HepG2 (cell line): ENCODE results near the gene KCNQ1OT1. TPM values are rescaled to one million over a fixed set of nuclear protein-coding genes. Genes with fewer than 3 reads are reported as not detected.
A peak's percentile ranks its signal among the peaks of the same experiment; 100 is the strongest.

ENCODE experiments used
- ATF1 ChIP-seq: IDR thresholded peaks from 2 replicates; pipeline ENCODE4 v1.6.1; 2016; ENCODE audit warnings: mild to moderate bottlenecking, control low read depth
- CHD4 ChIP-seq: fragments of 200-600 bp; sonication (generic); IDR thresholded peaks from 2 replicates; pipeline ENCODE4 v1.7.0; 2017; ENCODE audit warnings: mild to moderate bottlenecking, low read length, borderline replicate concordance
- HNF4G ChIP-seq, 2 experiments: sonication (generic) in 1 of 2; formaldehyde crosslinking in 1 of 2; IDR thresholded peaks; 2 replicates each; pipeline versions ENCODE4 v1.4.0 to v1.6.1; 2011 to 2020; ENCODE audit warnings: borderline replicate concordance in 2 of 2, low read depth in 2 of 2, mild to moderate bottlenecking in 2 of 2, low read length in 1 of 2, missing genetic modification reagents in 1 of 2, moderate library complexity in 1 of 2
- ISX ChIP-seq: sonication (generic); formaldehyde crosslinking; conservative IDR thresholded peaks from 2 replicates; pipeline ENCODE4 v1.5.0; 2020; ENCODE audit warnings: missing genetic modification reagents
- JUND ChIP-seq: sonication (generic); formaldehyde crosslinking; IDR thresholded peaks from 2 replicates; pipeline ENCODE4 v1.8.0; 2022; ENCODE audit warnings: mild to moderate bottlenecking, missing genetic modification reagents
- MED13 ChIP-seq: sonication (generic); formaldehyde crosslinking; IDR thresholded peaks from 2 replicates; pipeline ENCODE4 v1.5.0; 2020; ENCODE audit warnings: missing genetic modification reagents
- PHF20 ChIP-seq: sonication (generic); formaldehyde crosslinking; IDR thresholded peaks from 2 replicates; pipeline ENCODE4 v1.5.0; 2020; ENCODE audit warnings: mild to moderate bottlenecking, missing genetic modification reagents
- POLR2AphosphoS2 ChIP-seq: IDR thresholded peaks from 2 replicates; pipeline ENCODE4 v1.6.1; 2011; ENCODE audit warnings: low read depth, low read length, improper control_type of control experiment
- RXRB ChIP-seq: IDR thresholded peaks from 2 replicates; pipeline ENCODE4 v1.6.1; 2016; ENCODE audit warnings: borderline replicate concordance, missing genetic modification reagents, missing compliant biosample characterization
- SOX6 ChIP-seq, 2 experiments: fragments of 450-650 bp in 1 of 2; sonication (generic) in 1 of 2; formaldehyde crosslinking in 1 of 2; IDR thresholded peaks; 2 replicates each; pipeline versions ENCODE4 v1.4.0 to v1.6.1; 2017 to 2020; ENCODE audit warnings: antibody characterized with exemption in 1 of 2, mild to moderate bottlenecking in 1 of 2, missing genetic modification reagents in 1 of 2
- SRY ChIP-seq: sonication (generic); formaldehyde crosslinking; IDR thresholded peaks from 2 replicates; pipeline ENCODE4 v1.8.0; 2022; ENCODE audit warnings: mild to moderate bottlenecking, missing genetic modification reagents
- ZFAT ChIP-seq: sonication (generic); formaldehyde crosslinking; conservative IDR thresholded peaks from 2 replicates; pipeline ENCODE4 v1.8.1; 2023; ENCODE audit warnings: missing genetic modification reagents, inconsistent platforms
- ZNF253 ChIP-seq: sonication (generic); formaldehyde crosslinking; IDR thresholded peaks from 2 replicates; pipeline ENCODE4 v1.8.0; 2022; ENCODE audit warnings: mild to moderate bottlenecking, missing genetic modification reagents, borderline replicate concordance
- ZNF367 ChIP-seq: sonication (generic); formaldehyde crosslinking; IDR thresholded peaks from 2 replicates; pipeline ENCODE4 v1.4.0; 2020; ENCODE audit warnings: missing genetic modification reagents, borderline replicate concordance
- ZNF484 ChIP-seq: sonication (generic); formaldehyde crosslinking; IDR thresholded peaks from 2 replicates; pipeline ENCODE4 v1.5.1; 2020; ENCODE audit warnings: mild to moderate bottlenecking, low read depth, missing genetic modification reagents, borderline replicate concordance
- ZNF496 ChIP-seq: sonication (generic); formaldehyde crosslinking; IDR thresholded peaks from 2 replicates; pipeline ENCODE4 v1.8.1; 2023; ENCODE audit warnings: mild to moderate bottlenecking, moderate library complexity, missing genetic modification reagents; ENCODE audit not compliant: insufficient replicate concordance
- ZNF589 ChIP-seq: sonication (generic); formaldehyde crosslinking; conservative IDR thresholded peaks from 2 replicates; pipeline ENCODE4 v1.8.0; 2022; ENCODE audit warnings: mild to moderate bottlenecking, moderate library complexity, missing genetic modification reagents
- ZNF619 ChIP-seq: sonication (generic); formaldehyde crosslinking; IDR thresholded peaks from 2 replicates; pipeline ENCODE4 v1.4.0; 2020; ENCODE audit warnings: mild to moderate bottlenecking, missing genetic modification reagents
- ZNF782 ChIP-seq: sonication (generic); formaldehyde crosslinking; IDR thresholded peaks from 2 replicates; pipeline ENCODE4 v1.4.0; 2020; ENCODE audit warnings: missing genetic modification reagents, mild to moderate bottlenecking, borderline replicate concordance
- ZNF816 ChIP-seq: sonication (generic); formaldehyde crosslinking; IDR thresholded peaks from 2 replicates; pipeline ENCODE4 v1.8.0; 2022; ENCODE audit warnings: missing genetic modification reagents, mild to moderate bottlenecking, borderline replicate concordance
- polyA plus RNA-seq, 8 experiments: library from polyadenylated mRNA; depleted of rRNA in 3 of 8; stranded (reverse) in 7 of 8; unstranded in 1 of 8; fragments of >200 nt; fragmentation: Illumina TruSeq in 4 of 8; extraction: Trizol in 4 of 8; gene quantifications; 2 replicates each; pipeline versions ENCODE4 v1.2.1 to v1.2.3, GENCODE V29; 2011 to 2016; ENCODE audit warnings: low read depth in 4 of 8, missing spikeins in 1 of 8, mixed read lengths in 1 of 8; ENCODE audit not compliant: insufficient read depth in 1 of 8
- total RNA-seq, 5 experiments: library from RNA; depleted of rRNA; stranded (reverse); fragments of >200 nt; fragmentation: Illumina TruSeq; extraction: Trizol; gene quantifications; 2 replicates each; pipeline ENCODE4 v1.2.3, GENCODE V29; 2016; ENCODE audit warnings: low read depth in 1 of 5
- TF ChIP-seq, protein P1 (sequence below): sonication (generic); formaldehyde crosslinking; IDR thresholded peaks from 2 replicates; pipeline ENCODE4 v1.4.0; 2020; ENCODE audit warnings: missing genetic modification reagents
- TF ChIP-seq, protein P2 (sequence below): sonication (generic); formaldehyde crosslinking; IDR thresholded peaks from 2 replicates; pipeline ENCODE4 v1.4.0; 2020; ENCODE audit warnings: low read depth, mild to moderate bottlenecking, missing genetic modification reagents
- TF ChIP-seq, protein P3 (sequence below): IDR thresholded peaks from 2 replicates; pipeline ENCODE4 v1.6.1; 2016; ENCODE audit warnings: low read depth, control low read depth

The KCNQ1OT1 gene
- total and polyA plus RNA-seq, 2 of the 13 experiments (the other 11 are each of a cell fraction or from before 2014, with no cell fraction given) = 1.3 to 18.9 TPM

DNA sequence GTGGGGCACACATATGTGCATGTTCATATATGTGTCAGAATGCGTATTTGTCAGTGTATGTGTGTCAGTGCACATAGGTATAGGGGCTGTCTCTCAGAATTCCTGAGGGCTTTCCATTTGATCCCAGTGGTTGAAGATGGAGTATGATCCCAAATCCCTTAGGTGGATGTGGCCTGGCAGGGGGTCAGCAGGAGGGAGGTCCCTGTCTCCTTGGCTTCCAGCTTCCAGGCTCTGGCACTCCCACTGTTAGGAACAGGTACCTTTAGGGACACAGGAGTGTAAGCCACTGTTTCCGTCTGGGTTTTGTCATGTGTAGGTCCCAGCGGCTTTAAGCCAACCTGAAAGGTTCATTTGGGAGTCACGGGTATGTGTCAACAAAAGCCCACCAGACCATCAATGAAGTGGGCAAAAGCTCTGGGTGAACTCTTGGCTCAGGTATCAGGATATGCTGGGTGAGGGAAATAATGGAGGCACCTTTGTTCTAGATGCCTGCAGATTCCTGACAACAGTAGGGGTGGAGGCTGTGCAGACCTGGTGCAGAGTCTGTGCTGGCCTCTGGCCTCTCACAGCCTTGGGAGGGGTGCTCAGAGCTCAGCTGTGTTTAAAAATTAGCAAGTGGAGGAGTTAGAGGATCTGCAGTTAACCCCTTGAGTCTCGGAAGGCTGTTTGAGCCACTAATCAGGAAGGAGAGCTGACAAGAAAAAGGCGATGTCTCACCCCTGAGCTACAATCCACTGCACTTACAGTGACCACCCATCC, 9.0 kb downstream of the KCNQ1OT1 start (continued):
- TF ChIP-seq, protein P1, sequence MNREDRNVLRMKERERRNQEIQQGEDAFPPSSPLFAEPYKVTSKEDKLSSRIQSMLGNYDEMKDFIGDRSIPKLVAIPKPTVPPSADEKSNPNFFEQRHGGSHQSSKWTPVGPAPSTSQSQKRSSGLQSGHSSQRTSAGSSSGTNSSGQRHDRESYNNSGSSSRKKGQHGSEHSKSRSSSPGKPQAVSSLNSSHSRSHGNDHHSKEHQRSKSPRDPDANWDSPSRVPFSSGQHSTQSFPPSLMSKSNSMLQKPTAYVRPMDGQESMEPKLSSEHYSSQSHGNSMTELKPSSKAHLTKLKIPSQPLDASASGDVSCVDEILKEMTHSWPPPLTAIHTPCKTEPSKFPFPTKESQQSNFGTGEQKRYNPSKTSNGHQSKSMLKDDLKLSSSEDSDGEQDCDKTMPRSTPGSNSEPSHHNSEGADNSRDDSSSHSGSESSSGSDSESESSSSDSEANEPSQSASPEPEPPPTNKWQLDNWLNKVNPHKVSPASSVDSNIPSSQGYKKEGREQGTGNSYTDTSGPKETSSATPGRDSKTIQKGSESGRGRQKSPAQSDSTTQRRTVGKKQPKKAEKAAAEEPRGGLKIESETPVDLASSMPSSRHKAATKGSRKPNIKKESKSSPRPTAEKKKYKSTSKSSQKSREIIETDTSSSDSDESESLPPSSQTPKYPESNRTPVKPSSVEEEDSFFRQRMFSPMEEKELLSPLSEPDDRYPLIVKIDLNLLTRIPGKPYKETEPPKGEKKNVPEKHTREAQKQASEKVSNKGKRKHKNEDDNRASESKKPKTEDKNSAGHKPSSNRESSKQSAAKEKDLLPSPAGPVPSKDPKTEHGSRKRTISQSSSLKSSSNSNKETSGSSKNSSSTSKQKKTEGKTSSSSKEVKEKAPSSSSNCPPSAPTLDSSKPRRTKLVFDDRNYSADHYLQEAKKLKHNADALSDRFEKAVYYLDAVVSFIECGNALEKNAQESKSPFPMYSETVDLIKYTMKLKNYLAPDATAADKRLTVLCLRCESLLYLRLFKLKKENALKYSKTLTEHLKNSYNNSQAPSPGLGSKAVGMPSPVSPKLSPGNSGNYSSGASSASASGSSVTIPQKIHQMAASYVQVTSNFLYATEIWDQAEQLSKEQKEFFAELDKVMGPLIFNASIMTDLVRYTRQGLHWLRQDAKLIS (CRISPR knock-in tag) = no peak
- TF ChIP-seq SOX6 (IDR thresholded peaks at IDR 0.05) = no peak
- 0 out of 2 replicates have a peak, but pooled peaks have one; percentile 9 for TF ChIP-seq SOX6 (CRISPR knock-in tag; IDR thresholded peaks at IDR 0.05)
- no peak for TF ChIP-seq ZNF484
- TF ChIP-seq ZNF816 (CRISPR knock-in tag) = no peak
- TF ChIP-seq CHD4 = no peak
- TF ChIP-seq HNF4G (IDR thresholded peaks at IDR 0.05; ENCODE audit: borderline replicate concordance, low read depth, low read length) = peak; percentile 7; the same call in 1 of the 2 replicates
- no peak for TF ChIP-seq HNF4G (CRISPR knock-in tag; IDR thresholded peaks at IDR 0.05; ENCODE audit: borderline replicate concordance, low read depth)
- TF ChIP-seq ISX (CRISPR knock-in tag) = no peak
- no peak for TF ChIP-seq POLR2AphosphoS2
- TF ChIP-seq ZNF253 = no peak
- TF ChIP-seq PHF20 (CRISPR knock-in tag) = no peak
- TF ChIP-seq JUND = no peak
- no peak for TF ChIP-seq ZNF589 (CRISPR knock-in tag)
- TF ChIP-seq, protein P2, sequence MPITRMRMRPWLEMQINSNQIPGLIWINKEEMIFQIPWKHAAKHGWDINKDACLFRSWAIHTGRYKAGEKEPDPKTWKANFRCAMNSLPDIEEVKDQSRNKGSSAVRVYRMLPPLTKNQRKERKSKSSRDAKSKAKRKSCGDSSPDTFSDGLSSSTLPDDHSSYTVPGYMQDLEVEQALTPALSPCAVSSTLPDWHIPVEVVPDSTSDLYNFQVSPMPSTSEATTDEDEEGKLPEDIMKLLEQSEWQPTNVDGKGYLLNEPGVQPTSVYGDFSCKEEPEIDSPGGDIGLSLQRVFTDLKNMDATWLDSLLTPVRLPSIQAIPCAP (CRISPR knock-in tag) = no peak
- 0 out of 2 replicates have a peak, but pooled peaks have one; percentile 20 for TF ChIP-seq SRY (CRISPR knock-in tag)
- no peak for TF ChIP-seq MED13 (CRISPR knock-in tag)
- no peak for TF ChIP-seq ZNF496 (CRISPR knock-in tag)
- TF ChIP-seq ZNF619 (CRISPR knock-in tag) = no peak
- TF ChIP-seq RXRB (CRISPR knock-in tag) = no peak
- TF ChIP-seq ZNF782 = no peak
- no peak for TF ChIP-seq ATF1 (CRISPR knock-in tag)
- no peak for TF ChIP-seq ZFAT (CRISPR knock-in tag)
- no peak for TF ChIP-seq ZNF367
- TF ChIP-seq, protein P3, sequence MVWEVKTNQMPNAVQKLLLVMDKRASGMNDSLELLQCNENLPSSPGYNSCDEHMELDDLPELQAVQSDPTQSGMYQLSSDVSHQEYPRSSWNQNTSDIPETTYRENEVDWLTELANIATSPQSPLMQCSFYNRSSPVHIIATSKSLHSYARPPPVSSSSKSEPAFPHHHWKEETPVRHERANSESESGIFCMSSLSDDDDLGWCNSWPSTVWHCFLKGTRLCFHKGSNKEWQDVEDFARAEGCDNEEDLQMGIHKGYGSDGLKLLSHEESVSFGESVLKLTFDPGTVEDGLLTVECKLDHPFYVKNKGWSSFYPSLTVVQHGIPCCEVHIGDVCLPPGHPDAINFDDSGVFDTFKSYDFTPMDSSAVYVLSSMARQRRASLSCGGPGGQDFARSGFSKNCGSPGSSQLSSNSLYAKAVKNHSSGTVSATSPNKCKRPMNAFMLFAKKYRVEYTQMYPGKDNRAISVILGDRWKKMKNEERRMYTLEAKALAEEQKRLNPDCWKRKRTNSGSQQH (CRISPR knock-in tag) = no peak
